Calu3 (cell line): Measurements from ENCODE around the gene NEU4. TPM values are rescaled to one million over a fixed set of nuclear protein-coding genes. Genes with fewer than 3 reads are reported as not detected.
"Not testable (repeated sequence)": the region's sequence is repeated elsewhere in the genome, so short reads cannot be mapped to it uniquely, and the experiment has no call there.

Source experiments
- Bru-seq: library from RNA; stranded (reverse); fragments of 400-500 nt; gene quantifications from one replicate; lab custom pipeline; 2021; lab: Mats Ljungman, UMichigan
- BruChase-seq, 2 experiments: library from RNA; stranded (reverse); fragments of 400-500 nt; gene quantifications; one replicate each; lab custom pipeline; 2021; lab: Mats Ljungman, UMichigan
- BruUV-seq: library from RNA; stranded (reverse); fragments of 400-500 nt; replicated peaks from 2 replicates; lab custom pipeline; 2021; lab: Mats Ljungman, UMichigan
- CTCF ChIA-PET: fragments of 300-600 bp; sonication (Branson Sonifier 250); formaldehyde crosslinking; loops from one replicate; lab custom pipeline; 2022; ENCODE audit warnings: antibody characterized with exemption; lab: Charles Lee
- DNase-seq: peaks from one replicate; pipeline ENCODE4 v3.0.0; 2022
- H3K27ac Mint-ChIP-seq: one replicate; pipeline ENCODE4 v1.8.0; 2022; ENCODE audit warnings: mixed read lengths; ENCODE audit not compliant: unreplicated experiment
- H3K27me3 Mint-ChIP-seq: one replicate; pipeline ENCODE4 v1.8.0; 2022; ENCODE audit warnings: mixed read lengths; ENCODE audit not compliant: unreplicated experiment
- H3K36me3 Mint-ChIP-seq: one replicate; pipeline ENCODE4 v1.8.0; 2022; ENCODE audit warnings: mild to moderate bottlenecking, moderate library complexity, mixed read lengths; ENCODE audit not compliant: insufficient read depth, unreplicated experiment
- H3K4me1 Mint-ChIP-seq: one replicate; pipeline ENCODE4 v1.8.0; 2022; ENCODE audit warnings: mild to moderate bottlenecking, low read depth, mixed read lengths; ENCODE audit not compliant: unreplicated experiment
- H3K4me3 Mint-ChIP-seq: one replicate; pipeline ENCODE4 v1.8.0; 2022; ENCODE audit warnings: mild to moderate bottlenecking, low read depth, moderate library complexity, mixed read lengths; ENCODE audit not compliant: unreplicated experiment
- H3K9me3 Mint-ChIP-seq: one replicate; pipeline ENCODE4 v1.8.0; 2022; ENCODE audit warnings: low read depth, mixed read lengths; ENCODE audit not compliant: unreplicated experiment
- CTCF ChIP-seq: fragments of 200-600 bp; IDR thresholded peaks from one replicate; pipeline ENCODE4 v1.8.0; 2022; ENCODE audit warnings: antibody characterized with exemption; ENCODE audit not compliant: unreplicated experiment
- intact Hi-C: fragments of 100-400 bp; cut with micrococcal nuclease; formaldehyde crosslinking; loops from one replicate; pipeline ENCODE4 v1.10.0; 2022; ENCODE audit not compliant: unreplicated experiment
- long read RNA-seq: library from polyadenylated mRNA; stranded (forward); transcript quantifications from one replicate; pipeline ENCODE4 v2.0.0, GENCODE V29; 2022
- total RNA-seq: library from RNA; stranded (reverse); gene quantifications from 2 replicates; pipeline ENCODE4 v1.2.3, GENCODE V29; 2022

The NEU4 gene
- 0.14 and 0.37 TPM in 2 replicates for total RNA-seq
- Bru-seq, nascent RNA, result not detected
- percentile 22 among the genes with signal in this experiment for BruChase-seq, experiment 1, labeled RNA remaining after a 6-hour chase
- percentile 14 among the genes with signal in this experiment for BruChase-seq, experiment 2, labeled RNA remaining after a 2-hour chase
- long read RNA-seq, result 0 reads

- TF ChIP-seq CTCF, result no peak
- Mint-ChIP-seq H3K4me3 (no peak within 1 kb of the TSS), H3K4me1 (no peaks in the 10 kb centered on the region), H3K36me3 (no peaks in the 10 kb centered on the region), H3K9me3 (no peaks in the 10 kb centered on the region), H3K27ac (no peak within 1 kb of the TSS), H3K27me3 (peaks cover 23% of the 10 kb centered on the region)
- no TSS peak for BruUV-seq
- DNase-seq, result no peak
- intact Hi-C loops, result no loop called here
- CTCF ChIA-PET, result no interaction called here
Measured at GRCh38 chr2:241808721-241809382, at the start of gene NEU4. Gene NEU4 (plus strand): TSS chr2:241809193. CDS start chr2:241814485, 5,292 bp downstream.

- intact Hi-C loops, H3K4me3 Mint-ChIP-seq, H3K4me1 Mint-ChIP-seq, DNase-seq, H3K27ac Mint-ChIP-seq, BruUV-seq, H3K27me3 Mint-ChIP-seq, CTCF ChIA-PET, H3K9me3 Mint-ChIP-seq: not testable (repeated sequence)
- H3K36me3 Mint-ChIP-seq, result peaks cover 18% of the 10 kb centered on the region
Measured at GRCh38 chr2:241759893-241760292, 49.1 kb upstream of the NEU4 start.

- no TSS peak for BruUV-seq
Measured at GRCh38 chr2:241760301-241760771, 48.7 kb upstream of the NEU4 start.

GRCh38 chr2:241762321-241762932 is 46.6 kb upstream of the NEU4 start:
- TF ChIP-seq CTCF, result no peak
- Mint-ChIP-seq H3K4me3 (no peak overlapping the region), H3K27ac (no peak overlapping the region), H3K4me1 (no peaks in the 10 kb centered on the region), H3K9me3 (no peaks in the 10 kb centered on the region), H3K36me3 (peaks cover 16% of the 10 kb centered on the region), H3K27me3 (no peaks in the 10 kb centered on the region)
- no TSS peak for BruUV-seq
- CTCF ChIA-PET, result no interaction called here
- intact Hi-C loops, result no loop called here
- DNase-seq, result no peak

More at GRCh38 chr2:241760301-241760771, 48.7 kb upstream of the NEU4 start:
- no peak for DNase-seq
- Mint-ChIP-seq H3K36me3 (peaks cover 16% of the 10 kb centered on the region), H3K4me1 (no peaks in the 10 kb centered on the region), H3K4me3 (no peak overlapping the region), H3K9me3 (no peaks in the 10 kb centered on the region), H3K27me3 (no peaks in the 10 kb centered on the region), H3K27ac (no peak overlapping the region)
- intact Hi-C loops, result no loop called here
- CTCF ChIA-PET, result no interaction called here
- no peak for TF ChIP-seq CTCF
